ENCODE measurements around the gene RAB17.

Gene RAB17

GRCh38 chr2:237590272-237591140 is at the start of gene RAB17:
Gene RAB17 (minus strand): TSS chr2:237590734. CDS start chr2:237586154, 4,580 bp downstream.
- no peaks in the 10 kb centered on the region for H3K9me2 ChIP-seq (replicated peaks; ENCODE audit: low read depth, low read length)
- H3K9me3 ChIP-seq (ENCODE audit: insufficient read depth, low read depth, low read length), result no peaks in the 10 kb centered on the region
- no peak for TF ChIP-seq EZH2phosphoT487 (IDR thresholded peaks at IDR 0.05; ENCODE audit: borderline replicate concordance)
- no peak for TF ChIP-seq CTCF (conservative IDR thresholded peaks at IDR 0.05; ENCODE audit: low read length)
- no peaks in the 10 kb centered on the region for H3K79me2 ChIP-seq (ENCODE audit: insufficient read depth, low read length)
- no peak within 1 kb of the TSS for H3K4me2 ChIP-seq (ENCODE audit: low read depth, low read length, poor library complexity, severe bottlenecking)
- H3F3A ChIP-seq (ENCODE audit: low read depth), result no peaks in the 10 kb centered on the region
- peaks cover 6% of the 10 kb centered on the region for H3K4me1 ChIP-seq (ENCODE audit: insufficient read depth, low read length, poor library complexity, severe bottlenecking)
- no peak within 1 kb of the TSS for H3K4me3 ChIP-seq (ENCODE audit: low read length, poor library complexity, severe bottlenecking)
- no peak within 1 kb of the TSS for H2AFZ ChIP-seq (ENCODE audit: low read length)
- no peak within 1 kb of the TSS for H3K9ac ChIP-seq (ENCODE audit: low read depth, low read length, poor library complexity, severe bottlenecking)
- no peaks in the 10 kb centered on the region for H3K36me3 ChIP-seq (ENCODE audit: insufficient read depth, low read length)
- no peaks in the 10 kb centered on the region for H4K20me1 ChIP-seq (ENCODE audit: insufficient read depth, low read length, poor library complexity, severe bottlenecking)
- H3K27me3 ChIP-seq (ENCODE audit: insufficient read depth, low read length, poor library complexity, severe bottlenecking), result no peaks in the 10 kb centered on the region

GRCh38 chr2:237639836-237640220 is 49.3 kb upstream of the RAB17 start:
- Histone ChIP-seq H3K9me2 (replicated peaks; ENCODE audit: low read depth, low read length) (no peaks in the 10 kb centered on the region), H3K36me3 (ENCODE audit: insufficient read depth, low read length) (no peaks in the 10 kb centered on the region), H3K9ac (ENCODE audit: low read depth, low read length, poor library complexity, severe bottlenecking) (no peak overlapping the region), H3K27me3 (ENCODE audit: insufficient read depth, low read length, poor library complexity, severe bottlenecking) (no peaks in the 10 kb centered on the region), H3K9me3 (ENCODE audit: insufficient read depth, low read depth, low read length) (no peaks in the 10 kb centered on the region), H3K4me1 (ENCODE audit: insufficient read depth, low read length, poor library complexity, severe bottlenecking) (no peaks in the 10 kb centered on the region), H3F3A (ENCODE audit: low read depth) (no peaks in the 10 kb centered on the region), H2AFZ (ENCODE audit: low read length) (no peak overlapping the region), H3K4me3 (ENCODE audit: low read length, poor library complexity, severe bottlenecking) (no peak overlapping the region), H3K4me2 (ENCODE audit: low read depth, low read length, poor library complexity, severe bottlenecking) (no peak overlapping the region), H3K79me2 (ENCODE audit: insufficient read depth, low read length) (no peaks in the 10 kb centered on the region), H4K20me1 (ENCODE audit: insufficient read depth, low read length, poor library complexity, severe bottlenecking) (no peaks in the 10 kb centered on the region)
- TF ChIP-seq EZH2phosphoT487 (IDR thresholded peaks at IDR 0.05; ENCODE audit: borderline replicate concordance), result no peak
- no peak for TF ChIP-seq CTCF (conservative IDR thresholded peaks at IDR 0.05; ENCODE audit: low read length)

DNA sequence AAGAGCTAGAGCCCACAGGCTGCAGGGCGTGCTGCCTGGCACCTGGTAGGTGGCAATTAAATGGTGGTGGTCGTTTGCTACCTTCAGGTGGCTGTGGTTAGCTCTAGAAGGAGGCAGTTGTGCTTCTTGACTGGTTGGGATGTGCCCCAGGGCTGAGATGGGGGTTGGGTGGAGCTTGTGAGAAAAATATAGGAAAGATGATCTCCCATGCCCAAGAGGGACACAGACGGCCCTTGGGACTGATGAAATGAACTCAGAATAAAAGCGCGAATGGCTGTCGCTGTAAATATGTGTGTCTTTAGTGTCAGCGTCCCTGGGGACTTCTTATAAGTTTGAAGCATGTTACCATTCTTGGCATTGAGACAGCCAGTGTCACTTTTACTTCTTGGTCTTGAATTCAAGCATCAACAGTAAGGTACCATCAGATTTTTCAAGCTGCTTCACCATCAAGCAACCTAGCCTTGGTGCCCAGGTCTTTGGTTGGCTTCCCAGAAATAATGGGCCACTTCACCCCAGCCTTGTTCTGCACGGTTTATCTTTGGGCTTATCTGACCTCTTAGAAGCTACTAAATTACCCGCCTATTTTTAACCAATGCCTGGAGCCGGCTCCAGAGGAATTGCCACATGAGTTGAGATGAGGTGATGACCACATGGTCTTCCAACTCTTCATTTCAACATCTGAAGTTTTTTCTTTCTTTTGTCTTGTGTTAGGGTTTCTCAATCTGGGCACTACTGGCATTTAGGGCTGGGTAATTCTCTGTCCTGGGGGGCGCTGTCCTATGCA is 48.7 kb upstream of the RAB17 start:
- Histone ChIP-seq H3K4me2 (ENCODE audit: low read depth, low read length, poor library complexity, severe bottlenecking) (no peak overlapping the region), H3K9me3 (ENCODE audit: insufficient read depth, low read depth, low read length) (no peaks in the 10 kb centered on the region), H3K36me3 (ENCODE audit: insufficient read depth, low read length) (no peaks in the 10 kb centered on the region), H4K20me1 (ENCODE audit: insufficient read depth, low read length, poor library complexity, severe bottlenecking) (no peaks in the 10 kb centered on the region), H3K79me2 (ENCODE audit: insufficient read depth, low read length) (no peaks in the 10 kb centered on the region), H3K27me3 (ENCODE audit: insufficient read depth, low read length, poor library complexity, severe bottlenecking) (no peaks in the 10 kb centered on the region), H3K4me3 (ENCODE audit: low read length, poor library complexity, severe bottlenecking) (no peak overlapping the region), H3K9me2 (replicated peaks; ENCODE audit: low read depth, low read length) (no peaks in the 10 kb centered on the region), H2AFZ (ENCODE audit: low read length) (no peak overlapping the region), H3K4me1 (ENCODE audit: insufficient read depth, low read length, poor library complexity, severe bottlenecking) (no peaks in the 10 kb centered on the region), H3F3A (ENCODE audit: low read depth) (no peaks in the 10 kb centered on the region), H3K9ac (ENCODE audit: low read depth, low read length, poor library complexity, severe bottlenecking) (no peak overlapping the region)
- TF ChIP-seq EZH2phosphoT487 (IDR thresholded peaks at IDR 0.05; ENCODE audit: borderline replicate concordance) (no peak), CTCF (conservative IDR thresholded peaks at IDR 0.05; ENCODE audit: low read length) (no peak)
